Nucleus accumbens (tissue), 56 donors: Measurements from ENCODE around the gene STARD3.

ENCODE experiments used
- DNase-seq, 56 donors: peaks; one replicate each; lab custom pipeline; 2025; lab: John Stamatoyannopoulos, UW

The STARD3 gene

GRCh38 chr17:39603304-39604016 is 33.5 kb upstream of the STARD3 start:
- no peak for DNase-seq

DNA sequence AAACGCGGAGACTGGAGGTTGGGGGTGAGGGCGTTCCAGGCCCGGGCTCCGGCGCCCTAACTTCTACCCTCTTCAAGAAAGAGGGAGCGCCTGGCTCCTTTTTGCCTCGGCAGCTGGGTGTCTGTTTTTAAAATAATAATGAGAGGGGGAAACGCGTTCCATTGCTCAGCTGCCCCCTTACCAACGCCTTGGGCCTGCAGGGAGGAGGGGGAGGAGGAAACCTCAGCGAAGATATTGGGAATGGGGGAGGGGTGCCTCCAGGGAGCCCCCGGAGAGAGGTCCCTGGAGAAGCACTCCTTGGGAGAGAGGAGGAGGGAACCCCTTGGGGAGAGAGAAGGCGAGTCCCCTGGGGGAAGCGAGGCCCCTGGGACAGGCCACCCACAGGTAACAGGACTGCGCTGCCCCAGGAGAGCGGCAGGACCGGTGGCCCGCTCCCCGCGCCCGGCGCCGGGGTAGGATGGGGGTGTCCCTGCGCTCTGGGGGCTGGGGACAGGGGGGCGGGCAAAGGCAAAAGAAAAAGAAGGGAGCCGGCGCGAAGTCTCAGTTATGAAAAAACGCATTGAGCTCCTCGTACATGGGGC is 31.9 kb upstream of the STARD3 start:
- no peak for DNase-seq

GRCh38 chr17:39605492-39606433 is 31.2 kb upstream of the STARD3 start:
- DNase-seq: no peak

DNA sequence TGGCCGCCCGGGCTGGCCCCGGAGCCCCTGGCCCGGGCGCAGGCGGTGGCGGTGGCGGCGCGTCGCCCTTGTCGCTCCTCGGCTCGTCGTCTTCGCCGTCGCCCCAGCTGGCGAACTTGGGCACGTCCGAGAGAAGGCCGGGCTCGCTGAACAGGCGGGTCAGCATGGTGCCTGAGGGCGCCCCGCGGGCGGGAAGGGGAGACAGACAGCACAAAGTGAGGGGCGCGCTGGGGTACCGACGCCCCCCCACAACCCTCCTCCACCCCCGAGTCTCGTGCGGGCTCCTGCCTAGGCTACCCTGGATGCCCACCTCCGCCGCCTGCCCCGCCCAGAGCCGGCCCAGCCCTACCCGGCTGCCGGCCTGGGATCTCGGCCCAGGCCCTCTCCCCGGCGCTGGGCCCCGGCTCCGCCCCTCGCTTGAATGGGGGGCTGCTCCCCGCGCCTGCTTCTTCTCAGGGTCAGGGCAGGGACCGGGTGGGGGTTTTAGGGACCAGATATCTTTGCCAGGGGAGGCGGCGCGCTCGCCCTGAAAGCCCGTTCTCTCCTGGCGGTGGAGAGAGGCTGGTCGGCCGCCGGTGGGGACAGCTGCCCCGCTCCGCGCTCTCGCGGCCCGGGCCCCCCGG is 30.4 kb upstream of the STARD3 start:
- no peak for DNase-seq

DNA sequence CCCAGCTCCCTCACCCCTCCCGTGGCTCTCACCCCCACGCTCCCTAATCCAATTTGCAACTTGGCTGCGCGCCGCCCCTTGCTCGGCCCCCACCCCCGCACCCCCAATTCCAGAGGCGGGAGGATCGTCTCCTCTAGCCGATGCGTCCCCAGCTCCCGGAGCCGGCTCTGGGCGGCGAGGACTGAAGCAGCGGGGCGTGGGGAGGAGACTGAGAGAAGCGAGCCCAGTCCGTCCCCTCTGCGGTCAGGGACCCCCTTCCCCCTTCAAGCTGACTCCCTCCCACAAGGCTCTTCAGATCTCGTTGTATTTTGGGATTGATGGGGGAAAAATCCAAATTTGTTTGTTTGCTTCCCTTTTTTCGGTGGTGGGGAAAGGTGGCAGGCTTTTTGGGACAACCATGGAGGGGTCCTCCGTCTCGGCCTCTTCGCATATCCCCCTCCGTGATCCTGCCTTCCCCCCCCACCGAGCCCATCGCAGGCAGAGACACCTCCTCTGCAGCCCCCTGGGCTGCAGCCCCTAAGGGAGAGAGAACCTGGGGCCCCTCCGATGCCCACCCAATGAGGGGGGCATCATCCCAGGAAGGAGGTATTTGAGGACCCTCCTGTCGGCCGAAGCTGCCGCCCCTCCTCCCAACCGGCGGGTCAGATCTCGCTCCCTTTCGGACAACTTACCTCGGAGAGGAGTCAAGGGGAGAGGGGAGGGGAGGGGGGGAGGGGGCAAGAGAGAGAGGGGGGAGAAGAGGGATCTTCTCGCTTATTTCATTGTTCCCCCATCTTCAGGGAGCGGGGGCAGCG is 29.7 kb upstream of the STARD3 start:
- DNase-seq: no peak

DNA sequence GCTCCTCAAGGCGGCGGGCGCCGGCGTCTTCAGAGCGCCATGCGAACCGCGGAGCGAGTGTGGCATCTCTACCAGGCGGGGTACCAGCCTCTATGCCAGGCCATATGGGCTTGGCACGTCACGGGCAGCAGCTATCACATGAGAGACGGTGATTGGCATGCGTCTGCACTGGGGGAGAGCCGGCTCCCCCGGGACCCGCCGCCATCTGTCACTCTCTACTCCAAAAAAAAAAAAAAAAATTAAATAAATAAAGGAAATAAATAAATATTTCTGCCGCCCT is 29.2 kb upstream of the STARD3 start, which contains the start of gene NEUROD2:
TSS of gene NEUROD2 (minus strand) at position 70 of the 280 bp plus-strand sequence. CDS start 1,321 bp downstream, outside the sequence.
- no peak for DNase-seq

DNA sequence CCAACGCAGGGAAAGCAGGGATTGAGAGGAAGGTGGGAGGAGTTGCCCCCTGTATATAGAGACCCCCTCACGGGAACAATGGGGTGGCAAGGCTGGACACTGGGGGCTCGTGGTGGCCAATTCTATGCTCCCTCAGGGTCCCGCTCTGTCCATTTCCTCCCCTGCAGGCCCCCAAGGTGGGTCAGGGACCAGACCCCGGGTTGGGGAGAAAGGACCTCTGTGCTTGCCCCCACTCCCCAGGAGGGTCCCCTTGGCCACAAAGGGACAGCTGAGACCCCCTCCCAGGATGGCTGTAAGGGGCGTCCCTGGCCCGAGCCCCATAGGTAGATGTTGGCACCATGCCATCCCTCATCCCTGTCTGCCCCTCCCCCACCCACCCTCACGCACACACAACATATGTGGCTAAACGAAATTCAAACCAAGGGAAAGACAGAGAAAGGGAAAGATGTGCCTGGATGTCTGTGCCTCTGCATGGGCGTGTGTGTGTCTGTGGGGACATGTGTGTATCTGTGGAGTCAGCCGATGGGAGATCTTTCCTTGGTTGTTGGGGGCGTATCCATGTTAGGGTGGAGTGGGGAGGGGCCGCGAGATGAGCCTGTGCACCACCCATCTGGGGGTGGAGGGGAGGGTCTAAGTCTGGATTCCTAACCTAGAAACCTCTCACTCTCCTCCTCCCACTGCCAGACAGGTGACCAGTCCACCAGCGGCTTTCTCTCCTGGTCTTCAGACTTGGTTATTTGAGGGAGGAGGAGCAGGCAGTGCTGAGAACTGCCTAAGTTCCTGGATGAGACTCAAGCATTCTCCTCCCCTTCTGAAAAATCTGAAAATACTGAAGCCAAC is 28.6 kb upstream of the STARD3 start:
- no peak for DNase-seq

- no peak for DNase-seq
These were observed 27.4 kb upstream of the STARD3 start for GRCh38 chr17:39609416-39610025.

- DNase-seq: no peak
These were observed 25.4 kb upstream of the STARD3 start for GRCh38 chr17:39611401-39612112.

GRCh38 chr17:39612291-39612894 is 24.6 kb upstream of the STARD3 start:
- DNase-seq: no peak

DNA sequence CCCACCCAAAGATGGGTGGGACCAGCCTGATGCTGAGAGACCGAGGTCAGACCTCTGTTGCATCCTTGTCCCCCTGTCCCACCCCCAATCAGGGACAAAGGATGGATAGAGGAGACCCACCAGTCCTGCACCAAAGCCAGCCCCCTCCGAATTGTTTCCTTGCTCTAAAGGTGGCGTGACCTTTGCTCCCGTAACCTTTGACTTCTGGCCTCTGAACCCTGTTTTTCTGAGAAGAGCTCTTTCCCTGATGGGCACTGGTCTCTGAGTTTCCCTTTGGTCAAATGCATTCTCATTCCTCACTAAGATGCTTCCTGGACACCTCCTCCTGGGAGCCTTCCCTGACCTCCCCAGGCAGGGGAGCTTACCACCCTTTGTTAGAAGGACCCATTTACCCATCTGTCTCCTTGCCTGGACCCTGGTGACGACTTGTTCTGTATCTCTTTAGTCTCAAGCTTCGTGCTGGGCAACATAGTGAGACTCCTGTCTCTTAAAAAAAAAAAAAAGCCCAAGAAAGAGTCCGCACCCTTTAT is 23.9 kb upstream of the STARD3 start:
- no peak for DNase-seq

DNA sequence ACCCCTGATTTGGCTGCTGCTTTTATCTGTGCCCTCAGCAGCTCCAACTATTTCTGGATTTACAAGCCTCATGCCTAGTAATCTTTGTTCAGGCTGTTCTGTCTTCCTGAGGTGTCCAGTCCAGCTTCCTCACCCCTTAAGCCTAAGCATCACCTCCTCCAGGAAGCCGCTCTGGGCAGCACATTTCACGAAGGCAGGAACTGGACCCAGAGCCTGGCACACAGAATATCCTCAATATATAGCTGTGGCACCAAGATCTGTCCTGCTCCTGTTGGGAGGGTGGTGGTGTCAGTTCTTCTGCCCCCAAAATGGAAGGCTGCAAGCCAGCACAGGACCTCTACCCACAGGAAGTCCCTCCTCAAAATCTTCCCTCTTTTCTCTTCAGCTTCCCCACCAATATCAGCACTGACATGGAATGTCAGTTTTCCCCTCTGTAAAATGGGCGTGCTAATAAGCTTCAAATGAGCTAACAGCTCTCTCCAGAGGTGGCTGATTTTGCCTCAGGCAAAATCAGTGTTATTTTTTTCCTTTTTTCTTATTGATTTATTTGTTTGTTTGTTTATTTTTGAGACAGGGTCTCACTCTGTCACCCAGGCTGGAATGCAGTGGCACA is 22.3 kb upstream of the STARD3 start:
- no peak for DNase-seq

DNA sequence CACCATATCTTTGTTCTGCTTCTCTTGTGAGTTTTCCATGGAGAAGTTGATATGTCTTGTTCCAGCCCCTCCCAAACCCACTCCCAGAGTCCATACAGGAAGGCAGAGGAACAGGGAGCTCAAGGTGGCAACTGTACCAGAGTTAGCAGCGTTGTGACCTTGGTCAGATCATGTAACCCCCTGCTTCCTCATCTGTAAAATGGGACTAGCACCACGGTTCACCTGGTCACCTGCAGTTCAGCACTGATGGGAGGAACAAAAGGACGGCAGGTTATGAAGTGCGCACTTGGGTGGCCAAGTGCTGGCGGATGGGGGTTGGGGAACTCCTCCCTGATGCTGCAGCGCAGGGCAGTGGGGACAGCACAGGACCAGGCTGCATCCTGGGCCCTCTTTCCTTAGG is 21.5 kb upstream of the STARD3 start:
- DNase-seq: no peak

- DNase-seq: no peak
These were observed 19.9 kb upstream of the STARD3 start for GRCh38 chr17:39617100-39617445.

GRCh38 chr17:39617446-39618245 is 19.3 kb upstream of the STARD3 start:
- peak in 38 of 56 donors; percentile 7 to 81 (median 43) for DNase-seq

- no peak for DNase-seq
These were observed 18.6 kb upstream of the STARD3 start for GRCh38 chr17:39618246-39618913.
